Lower lobe of right lung (tissue), 2 donors: Measurements from ENCODE around the gene SEZ6L. TPM values are rescaled to one million over a fixed set of nuclear protein-coding genes. Genes with fewer than 3 reads are reported as not detected.

Experiments
- ATAC-seq, 2 donors: fragments of 200-7000 bp; cut with Tn5 transposase; one replicate each; pipeline ENCODE4 v1.9.1; 2020 to 2022; ENCODE audit warnings: mild to moderate bottlenecking in 2 of 2, moderate library complexity in 2 of 2
- DNase-seq: peaks from one replicate; pipeline ENCODE4 v3.0.0-alpha.2; 2020
- H3K27ac ChIP-seq: fragments of 200-600 bp; one replicate; pipeline ENCODE4 v1.8.0; 2022
- H3K27me3 ChIP-seq: fragments of 200-600 bp; one replicate; pipeline ENCODE4 v1.8.0; 2022; ENCODE audit warnings: low read depth
- H3K36me3 ChIP-seq: fragments of 200-600 bp; one replicate; pipeline ENCODE4 v1.8.0; 2022; ENCODE audit warnings: mild to moderate bottlenecking
- H3K4me1 ChIP-seq: fragments of 200-600 bp; one replicate; pipeline ENCODE4 v1.8.0; 2022
- H3K4me3 ChIP-seq: fragments of 200-600 bp; one replicate; pipeline ENCODE4 v1.8.0; 2022; ENCODE audit warnings: mild to moderate bottlenecking
- H3K9me3 ChIP-seq: fragments of 200-600 bp; one replicate; pipeline ENCODE4 v1.8.0; 2022
- CTCF ChIP-seq: fragments of 200-600 bp; IDR thresholded peaks from one replicate; pipeline ENCODE4 v1.8.0; 2022; ENCODE audit warnings: antibody characterized with exemption, mild to moderate bottlenecking
- intact Hi-C: fragments of 100-400 bp; cut with DNase I; formaldehyde crosslinking; loops from one replicate; pipeline ENCODE4 v1.11.0; 2022
- total RNA-seq: library from RNA; stranded (reverse); fragmentation: NEBNext Ultra II Directional; extraction: Animal tissue kit (Norgen Biotek cat#: 25700); gene quantifications from one replicate; pipeline ENCODE4 v1.2.1, GENCODE V29; 2021
- donor health status: DM: no; HTN: yes; CAD: no; lungs with severe emphysema.

The SEZ6L gene
- total RNA-seq, 1 donor from 2014 or later = 0.24 TPM

GRCh38 chr22:26259510-26259909 lies 90.2 kb downstream of the SEZ6L start:
- no peak overlapping the region for H3K4me3 ChIP-seq

GRCh38 chr22:26264162-26264561 lies 94.9 kb downstream of the SEZ6L start:
- no peak for TF ChIP-seq CTCF
- H3K4me1 ChIP-seq = no peaks in the 10 kb centered on the region
- no peak overlapping the region for H3K27ac ChIP-seq
- H3K9me3 ChIP-seq = no peaks in the 10 kb centered on the region
- ATAC-seq (no peak), DNase-seq (no peak)
- intact Hi-C loops = no loop called here
- peaks cover 21% of the 10 kb centered on the region for H3K27me3 ChIP-seq
- no peak overlapping the region for H3K4me3 ChIP-seq
- no peaks in the 10 kb centered on the region for H3K36me3 ChIP-seq

More at GRCh38 chr22:26259510-26259909, 90.2 kb downstream of the SEZ6L start:
- H3K4me1 ChIP-seq = no peaks in the 10 kb centered on the region
- no peaks in the 10 kb centered on the region for H3K36me3 ChIP-seq
- ATAC-seq = no peak
- no peak for DNase-seq
- H3K27me3 ChIP-seq = peaks cover 28% of the 10 kb centered on the region
- TF ChIP-seq CTCF = no peak
- intact Hi-C loops = no loop called here
- H3K27ac ChIP-seq = no peak overlapping the region
- no peaks in the 10 kb centered on the region for H3K9me3 ChIP-seq

- no peaks in the 10 kb centered on the region for H3K4me1 ChIP-seq
- intact Hi-C loops = no loop called here
- H3K4me3 ChIP-seq = no peak overlapping the region
Measured at GRCh38 chr22:26265281-26265680, 96.0 kb downstream of the SEZ6L start.

GRCh38 chr22:26265909-26266308 lies 96.6 kb downstream of the SEZ6L start:
- H3K36me3 ChIP-seq = no peaks in the 10 kb centered on the region
- DNase-seq (no peak), ATAC-seq (no peak)
- no peak overlapping the region for H3K4me3 ChIP-seq
- no peaks in the 10 kb centered on the region for H3K9me3 ChIP-seq
- intact Hi-C loops = no loop called here
- H3K27me3 ChIP-seq = peaks cover 21% of the 10 kb centered on the region
- H3K27ac ChIP-seq = no peak overlapping the region
- no peaks in the 10 kb centered on the region for H3K4me1 ChIP-seq
- no peak for TF ChIP-seq CTCF

More at GRCh38 chr22:26265281-26265680, 96.0 kb downstream of the SEZ6L start:
- Histone ChIP-seq H3K36me3 (no peaks in the 10 kb centered on the region), H3K9me3 (no peaks in the 10 kb centered on the region), H3K27me3 (peaks cover 21% of the 10 kb centered on the region), H3K27ac (no peak overlapping the region)
- DNase-seq (no peak), ATAC-seq (no peak)
- no peak for TF ChIP-seq CTCF

- no peak for ATAC-seq
- DNase-seq = no peak
- Histone ChIP-seq H3K4me3 (no peak overlapping the region), H3K27me3 (peaks cover 16% of the 10 kb centered on the region), H3K4me1 (no peaks in the 10 kb centered on the region), H3K27ac (no peak overlapping the region), H3K9me3 (no peaks in the 10 kb centered on the region), H3K36me3 (no peaks in the 10 kb centered on the region)
- no peak for TF ChIP-seq CTCF
- intact Hi-C loops = no loop called here
Measured at GRCh38 chr22:26267856-26268255, 98.6 kb downstream of the SEZ6L start.

- DNase-seq = no peak
- Histone ChIP-seq H3K4me1 (no peaks in the 10 kb centered on the region), H3K36me3 (no peaks in the 10 kb centered on the region), H3K4me3 (no peak overlapping the region), H3K27ac (no peak overlapping the region), H3K27me3 (peaks cover 18% of the 10 kb centered on the region), H3K9me3 (no peaks in the 10 kb centered on the region)
- intact Hi-C loops = no loop called here
- no peak for ATAC-seq
- no peak for TF ChIP-seq CTCF
Measured at GRCh38 chr22:26269572-26269971, 100.3 kb downstream of the SEZ6L start.
